GM11168 (cell line): ENCODE results near the gene ANKRD63.

ENCODE experiments used
- in situ Hi-C: fragments of 300-500 bp; cut with MboI; formaldehyde crosslinking; loops from one replicate; pipeline ENCODE4 v1.12.0; 2022; ENCODE audit warnings: low sequenced_read_pairs; ENCODE audit not compliant: unreplicated experiment

ANKRD63 gene

DNA sequence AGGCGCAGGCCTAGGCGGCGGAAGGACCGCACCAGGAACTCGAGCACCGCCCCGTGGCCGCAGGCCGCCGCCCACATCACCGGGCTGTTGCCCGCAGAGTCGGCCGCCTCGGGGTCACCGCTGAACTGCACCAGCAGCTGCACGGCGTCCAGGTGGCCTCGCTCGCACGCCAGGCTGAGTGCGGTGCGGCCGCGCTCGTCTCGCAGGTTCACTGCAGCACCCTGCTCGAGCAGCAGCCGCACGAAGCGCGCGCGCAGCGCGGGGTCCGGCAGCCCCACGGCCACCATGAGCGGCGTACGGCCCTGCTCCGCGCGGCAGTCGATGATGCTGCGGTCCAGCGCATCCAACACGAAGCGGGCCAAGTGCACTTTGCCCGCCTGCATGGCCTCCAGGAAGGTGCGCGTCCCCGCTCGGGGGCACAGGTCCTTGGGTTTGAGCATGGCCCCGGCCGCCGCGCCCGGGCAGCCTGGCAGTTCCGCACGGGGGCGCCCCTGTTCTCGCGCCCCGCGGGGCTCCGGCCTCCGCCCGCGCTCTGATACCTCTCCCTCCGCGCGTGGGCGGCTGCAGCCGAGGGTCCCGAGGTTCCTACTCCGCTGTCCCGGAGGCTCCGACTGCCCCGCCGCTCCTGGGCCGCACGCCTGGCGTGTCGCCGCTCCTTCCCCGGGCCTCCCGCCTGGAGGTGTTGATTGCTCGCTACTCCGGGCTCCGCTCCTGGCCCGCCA is 556 bp downstream of the ANKRD63 start:
- in situ Hi-C loops: no loop called here

GRCh38 chr15:40281801-40282146 is 1.1 kb downstream of the ANKRD63 start:
- in situ Hi-C loops: no loop called here

DNA sequence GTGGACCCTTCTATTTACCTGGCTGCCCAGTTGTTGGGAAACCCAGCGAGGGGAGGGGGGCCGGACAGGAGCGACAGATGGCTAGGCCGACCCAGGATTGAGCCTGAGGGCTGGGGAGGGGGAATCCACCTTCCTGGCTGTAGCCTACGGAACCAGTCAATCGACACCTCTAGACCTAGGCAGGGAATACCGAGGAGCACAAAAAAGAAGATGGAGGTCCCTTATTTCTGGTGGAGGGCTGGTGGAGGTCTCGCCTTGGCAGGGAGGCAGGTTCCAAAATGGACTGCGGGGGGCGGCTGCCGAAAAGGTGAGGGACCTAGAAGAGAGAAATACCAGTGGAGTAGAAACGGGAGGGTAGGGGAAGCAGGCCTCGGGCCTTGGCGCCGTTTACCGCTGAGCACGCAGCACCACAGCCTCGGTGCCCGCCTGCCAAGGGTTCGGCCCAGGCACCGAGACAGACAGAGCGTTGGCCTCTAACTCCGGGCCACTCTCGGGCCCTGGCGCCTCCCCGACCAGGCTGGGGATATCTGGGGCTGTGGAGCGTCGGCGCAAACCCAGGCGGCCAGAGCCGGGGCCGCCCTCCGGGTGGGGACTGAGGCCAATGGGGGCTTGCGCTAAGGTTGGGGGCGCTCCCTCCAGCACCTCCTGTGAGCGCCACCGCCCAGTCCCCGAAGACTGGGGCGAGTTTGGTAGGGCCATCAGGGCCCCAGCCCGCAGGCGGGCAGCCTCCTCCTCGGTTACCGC is 1.6 kb downstream of the ANKRD63 start:
- in situ Hi-C loops: no loop called here

DNA sequence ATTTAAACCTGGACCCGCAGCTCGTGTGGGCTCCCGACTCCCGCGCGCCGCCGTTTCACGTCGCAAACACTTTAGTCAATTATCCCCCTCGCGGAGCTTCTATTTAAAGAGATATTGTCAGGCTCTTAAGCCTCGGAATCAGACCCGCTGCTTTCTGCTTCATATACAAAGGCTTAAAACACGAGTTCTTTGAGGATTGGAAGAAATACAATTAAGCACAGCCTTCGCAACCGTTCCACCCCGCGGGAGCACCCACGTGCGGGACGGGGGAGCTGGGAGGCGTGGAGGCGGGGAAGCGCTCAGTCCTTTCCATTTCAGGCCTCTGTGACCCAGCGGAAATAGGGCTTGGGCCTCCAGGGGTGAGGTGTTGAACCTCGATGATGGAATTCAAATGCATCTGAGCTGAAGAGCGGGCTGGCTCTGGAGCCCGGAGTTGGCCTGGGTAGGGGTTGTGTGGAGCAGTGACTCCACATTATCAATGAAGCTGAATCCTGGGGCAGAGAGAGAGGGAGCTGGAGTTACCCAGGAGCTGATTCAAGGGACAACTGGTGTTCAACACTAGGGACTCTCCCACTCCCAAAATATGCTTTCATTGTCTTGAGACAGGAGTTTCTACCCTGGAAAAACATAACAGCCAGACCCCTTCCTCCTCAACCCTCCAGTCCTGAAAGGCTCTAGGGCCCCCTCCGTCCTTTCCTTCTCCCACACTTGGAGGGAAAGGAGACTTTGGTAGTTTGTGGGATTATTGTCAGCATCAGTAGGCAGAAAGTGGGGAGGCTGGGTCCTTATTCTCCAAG is 2.4 kb downstream of the ANKRD63 start:
- in situ Hi-C loops: no loop called here

- in situ Hi-C loops: no loop called here
These were observed 3.3 kb downstream of the ANKRD63 start for GRCh38 chr15:40279437-40280141.

DNA sequence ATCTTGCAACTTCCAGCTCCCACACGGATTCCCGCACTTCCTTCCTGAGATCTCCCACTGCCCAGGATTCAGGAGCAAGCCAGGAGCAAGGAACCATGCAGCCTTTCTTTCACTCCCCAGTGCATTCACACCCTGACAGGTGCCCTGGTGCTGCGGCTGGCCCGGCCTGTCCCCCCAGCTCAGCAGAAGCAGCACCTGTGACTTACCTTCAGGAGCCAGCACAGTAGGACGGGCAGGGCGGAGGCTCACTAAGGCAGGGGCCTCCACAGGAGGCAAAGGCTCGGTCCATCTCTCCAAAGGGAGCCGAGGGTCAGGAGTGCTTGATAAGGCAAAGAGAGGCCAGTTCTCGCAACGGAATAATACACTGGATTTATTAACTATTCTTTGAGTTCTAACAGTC is 4.8 kb downstream of the ANKRD63 start:
- in situ Hi-C loops: no loop called here

- in situ Hi-C loops: no loop called here
These were observed 5.4 kb downstream of the ANKRD63 start for GRCh38 chr15:40277471-40277870.

DNA sequence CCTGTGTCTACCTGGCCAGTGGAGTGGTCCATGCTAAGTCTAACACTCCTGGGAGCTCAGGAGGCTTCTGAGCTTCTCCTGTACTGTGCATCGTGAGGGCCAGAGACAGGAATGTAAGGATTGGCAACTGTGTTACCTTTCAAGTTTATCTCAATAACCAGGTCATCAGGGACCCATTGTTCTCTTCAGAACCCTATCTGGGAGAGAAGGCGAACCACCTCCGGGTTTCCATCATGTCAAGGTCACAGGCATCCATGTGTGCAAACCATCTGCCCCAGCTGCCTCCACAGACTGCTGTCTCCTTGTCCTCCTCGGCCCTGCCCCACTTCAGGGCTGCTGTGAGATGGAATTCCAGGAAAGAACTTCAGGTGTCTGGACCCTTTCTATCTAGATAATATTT is 5.9 kb downstream of the ANKRD63 start:
- in situ Hi-C loops: no loop called here

GRCh38 chr15:40275954-40276353 is 6.9 kb downstream of the ANKRD63 start:
- in situ Hi-C loops: no loop called here

DNA sequence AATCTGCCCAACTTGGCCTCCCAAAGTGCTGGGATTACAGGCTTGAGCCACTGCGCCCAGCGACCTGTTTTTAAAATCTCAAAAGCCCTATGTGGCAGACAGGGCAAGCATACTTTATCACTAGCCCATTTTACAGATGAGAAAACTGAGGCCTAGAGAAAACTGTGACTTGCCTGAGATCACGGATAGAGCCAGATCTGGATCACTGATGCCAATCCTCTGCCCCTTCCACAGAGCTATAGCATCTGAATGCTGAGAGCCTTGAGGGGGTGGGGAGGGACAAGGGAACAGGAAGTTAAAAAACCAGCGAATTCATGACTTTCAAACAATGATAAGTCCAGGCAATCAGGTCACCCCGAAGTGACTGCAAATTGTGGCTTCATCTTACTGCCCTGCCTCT is 7.3 kb downstream of the ANKRD63 start:
- in situ Hi-C loops: no loop called here

DNA sequence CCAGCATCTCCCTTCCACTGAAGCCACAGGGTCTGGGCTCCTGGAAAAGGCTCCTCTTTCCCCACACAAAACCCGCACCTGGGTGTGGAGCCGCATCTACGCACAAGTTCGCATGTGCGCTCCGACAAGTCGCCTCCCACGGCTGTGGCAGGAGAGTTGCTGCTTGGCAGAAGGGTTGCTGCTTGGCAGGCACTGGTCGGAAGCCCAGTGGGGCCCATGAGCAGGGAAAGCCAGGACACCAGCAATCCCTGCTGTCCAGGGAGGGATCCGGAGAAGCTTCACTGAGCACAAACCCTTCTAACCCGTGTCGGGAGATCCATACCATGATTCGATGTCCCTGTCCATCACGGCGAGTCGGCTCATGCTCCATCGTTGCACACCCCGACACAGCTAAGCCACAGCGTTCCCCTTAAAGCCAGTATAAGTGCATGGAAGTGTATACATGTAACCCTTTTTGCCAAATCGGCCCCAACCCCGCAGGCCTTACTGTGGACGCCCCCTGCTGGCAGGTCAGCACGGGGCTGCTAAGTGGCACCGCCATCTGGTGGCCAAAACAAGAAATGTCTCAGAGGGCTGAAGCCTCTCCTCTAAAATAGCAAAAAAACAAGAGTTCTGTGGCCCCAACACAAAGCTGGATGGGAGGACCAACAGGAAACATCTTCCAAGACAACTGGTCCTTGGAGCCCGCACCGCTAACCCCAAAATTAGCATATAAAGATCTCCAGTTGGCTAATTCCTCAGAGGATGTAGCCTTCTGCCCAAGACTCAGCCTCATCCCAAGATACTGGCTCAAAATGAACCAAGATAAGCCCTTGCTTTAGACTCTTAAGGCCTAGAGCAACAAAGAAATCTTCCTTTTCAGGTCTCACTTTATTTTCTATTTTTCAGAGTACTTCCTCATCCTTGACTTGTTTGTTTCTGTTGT is 8.3 kb downstream of the ANKRD63 start:
- in situ Hi-C loops: loop anchor here (5.0 kb wide), 2 partner anchors 57 to 227 kb away; no protein-coding TSS in a partner anchor

GRCh38 chr15:40273428-40273827 is 9.4 kb downstream of the ANKRD63 start:
- in situ Hi-C loops: loop anchor here (5.0 kb wide), 2 partner anchors 56 to 226 kb away; no protein-coding TSS in a partner anchor

DNA sequence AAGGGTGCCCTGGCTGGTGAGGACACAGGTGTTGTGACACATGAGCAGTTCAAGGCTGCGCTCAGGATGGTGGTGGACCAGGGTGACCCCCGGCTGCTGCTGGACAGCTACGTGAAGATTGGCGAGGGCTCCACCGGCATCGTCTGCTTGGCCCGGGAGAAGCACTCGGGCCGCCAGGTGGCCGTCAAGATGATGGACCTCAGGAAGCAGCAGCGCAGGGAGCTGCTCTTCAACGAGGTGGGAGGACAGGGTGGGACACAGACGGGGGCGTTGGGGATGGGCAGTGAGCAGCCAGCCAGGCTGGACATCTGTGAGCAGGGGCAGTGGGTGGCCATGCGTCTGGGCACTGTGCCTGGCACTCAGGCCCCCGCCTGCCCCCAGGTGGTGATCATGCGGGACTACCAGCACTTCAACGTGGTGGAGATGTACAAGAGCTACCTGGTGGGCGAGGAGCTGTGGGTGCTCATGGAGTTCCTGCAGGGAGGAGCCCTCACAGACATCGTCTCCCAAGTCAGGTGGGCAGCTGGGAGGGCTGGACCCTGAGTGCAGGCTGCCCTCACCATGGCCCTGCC is 10.3 kb downstream of the ANKRD63 start:
- in situ Hi-C loops: loop anchor here (5.0 kb wide), 2 partner anchors 55 to 225 kb away; no protein-coding TSS in a partner anchor

DNA sequence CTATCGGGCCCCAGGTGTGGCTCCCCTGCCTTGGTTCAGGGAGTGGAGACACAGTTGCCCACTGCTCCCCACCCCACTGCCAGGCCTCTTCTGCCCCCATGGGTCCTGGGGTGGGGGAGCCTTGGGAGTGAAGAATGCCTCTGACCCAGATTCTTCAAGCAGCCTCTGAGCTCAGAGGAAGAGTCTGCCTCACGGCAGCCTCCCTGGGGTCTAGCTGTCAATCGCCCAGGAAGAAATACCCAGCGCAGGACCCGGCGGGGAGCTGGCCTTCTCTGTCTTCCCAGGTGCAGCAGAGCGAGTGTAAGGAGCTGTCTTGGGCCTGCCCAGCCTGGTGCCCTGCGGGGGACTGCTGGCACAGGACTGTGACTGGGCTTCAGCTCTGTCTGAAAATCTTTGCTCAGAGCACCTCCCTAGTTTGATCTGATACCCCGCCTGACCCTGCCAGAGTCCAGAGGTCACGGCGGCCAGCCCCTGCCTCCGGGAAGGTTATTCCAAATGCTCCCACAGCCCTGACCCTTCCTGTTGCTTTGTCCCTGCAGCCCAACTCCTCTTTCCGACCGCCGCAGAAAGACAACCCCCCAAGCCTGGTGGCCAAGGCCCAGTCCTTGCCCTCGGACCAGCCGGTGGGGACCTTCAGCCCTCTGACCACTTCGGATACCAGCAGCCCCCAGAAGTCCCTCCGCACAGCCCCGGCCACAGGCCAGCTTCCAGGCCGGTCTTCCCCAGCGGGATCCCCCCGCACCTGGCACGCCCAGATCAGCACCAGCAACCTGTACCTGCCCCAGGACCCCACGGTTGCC is 11.0 kb downstream of the ANKRD63 start:
- in situ Hi-C loops: loop anchor here (5.0 kb wide), 2 partner anchors 55 to 225 kb away; no protein-coding TSS in a partner anchor

- in situ Hi-C loops: loop anchor here (5.0 kb wide), 2 partner anchors 53 to 223 kb away; no protein-coding TSS in a partner anchor
These were observed 12.4 kb downstream of the ANKRD63 start for GRCh38 chr15:40270246-40270995.

DNA sequence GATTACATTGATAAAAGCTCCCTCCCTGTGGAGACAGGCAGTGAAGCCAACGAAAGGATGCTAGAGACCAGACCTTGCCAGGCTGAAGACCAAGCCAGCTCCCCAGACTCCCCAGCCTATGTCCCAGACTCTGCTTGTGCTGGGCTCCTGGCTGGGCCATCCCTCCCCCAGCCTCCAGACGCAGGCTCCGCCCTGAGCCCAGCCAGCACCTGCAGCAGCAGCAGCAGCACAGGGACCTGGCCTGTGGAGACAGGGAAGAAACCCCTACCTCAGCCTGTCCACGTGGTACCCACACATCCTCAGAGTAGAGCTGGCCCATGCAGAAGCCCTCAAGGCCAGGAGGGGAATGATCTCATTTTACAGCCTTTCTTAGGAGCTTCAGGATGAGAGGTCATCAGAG is 13.3 kb downstream of the ANKRD63 start:
- in situ Hi-C loops: loop anchor here (5.0 kb wide), 2 partner anchors 52 to 222 kb away; no protein-coding TSS in a partner anchor

- in situ Hi-C loops: no loop called here
These were observed 15.2 kb downstream of the ANKRD63 start for GRCh38 chr15:40267670-40268069.
